Measurements from ENCODE around the gene PPP3R1.

PPP3R1 gene

DNA sequence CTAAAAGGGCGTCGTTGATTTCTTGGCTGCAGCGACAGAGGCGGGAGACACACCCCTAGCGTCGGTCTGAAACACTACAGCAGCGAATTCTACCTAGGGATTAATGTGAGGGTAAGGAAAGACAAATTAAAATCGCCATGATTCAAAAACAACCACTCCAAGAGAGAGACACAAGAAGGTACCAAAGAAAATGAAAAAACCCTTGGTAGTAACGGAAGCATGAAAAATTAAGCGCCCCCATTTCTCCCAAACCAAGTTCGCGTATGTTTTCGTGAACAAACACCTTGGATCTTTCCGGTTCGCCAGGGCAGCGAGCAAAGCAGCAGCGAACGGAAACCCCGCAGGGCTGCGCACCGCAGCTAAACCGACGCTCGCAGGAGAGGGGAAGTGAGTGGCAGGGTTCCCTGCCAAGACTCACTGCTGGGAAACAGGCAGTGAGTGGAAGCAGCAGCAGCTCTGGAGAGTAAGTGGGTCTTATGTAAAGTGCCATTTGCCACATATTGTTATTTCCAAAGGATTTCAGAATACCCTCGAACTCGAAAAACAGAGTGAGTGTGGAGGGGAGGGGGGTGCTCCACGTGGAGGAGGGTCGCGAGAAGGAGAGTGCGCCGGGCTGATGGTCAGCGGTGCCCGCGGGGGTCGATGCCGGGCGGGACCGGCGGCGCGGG is 1.0 kb downstream of the PPP3R1 start:
- peak overlapping the region; percentile 75 to 88 for H3K4me3 ChIP-seq
- no peaks in the 10 kb centered on the region for H3K36me3 ChIP-seq
- TF ChIP-seq, protein P1, sequence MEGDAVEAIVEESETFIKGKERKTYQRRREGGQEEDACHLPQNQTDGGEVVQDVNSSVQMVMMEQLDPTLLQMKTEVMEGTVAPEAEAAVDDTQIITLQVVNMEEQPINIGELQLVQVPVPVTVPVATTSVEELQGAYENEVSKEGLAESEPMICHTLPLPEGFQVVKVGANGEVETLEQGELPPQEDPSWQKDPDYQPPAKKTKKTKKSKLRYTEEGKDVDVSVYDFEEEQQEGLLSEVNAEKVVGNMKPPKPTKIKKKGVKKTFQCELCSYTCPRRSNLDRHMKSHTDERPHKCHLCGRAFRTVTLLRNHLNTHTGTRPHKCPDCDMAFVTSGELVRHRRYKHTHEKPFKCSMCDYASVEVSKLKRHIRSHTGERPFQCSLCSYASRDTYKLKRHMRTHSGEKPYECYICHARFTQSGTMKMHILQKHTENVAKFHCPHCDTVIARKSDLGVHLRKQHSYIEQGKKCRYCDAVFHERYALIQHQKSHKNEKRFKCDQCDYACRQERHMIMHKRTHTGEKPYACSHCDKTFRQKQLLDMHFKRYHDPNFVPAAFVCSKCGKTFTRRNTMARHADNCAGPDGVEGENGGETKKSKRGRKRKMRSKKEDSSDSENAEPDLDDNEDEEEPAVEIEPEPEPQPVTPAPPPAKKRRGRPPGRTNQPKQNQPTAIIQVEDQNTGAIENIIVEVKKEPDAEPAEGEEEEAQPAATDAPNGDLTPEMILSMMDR (IDR thresholded peaks at IDR 0.05): peak; percentile 68 to 73
- intact Hi-C loops (cut with DNase I; ENCODE audit: low total_unique reads): no loop called here
- H3K9me3 ChIP-seq: no peaks in the 10 kb centered on the region
- peak; percentile 65 to 77 for DNase-seq
- H3K27me3 ChIP-seq: no peaks in the 10 kb centered on the region
- peaks cover 0 to 51% (median 34%) of the 10 kb centered on the region in 4 donors for H3K4me1 ChIP-seq
- peak overlapping the region; percentile 94 to 96 for H3K27ac ChIP-seq

DNA sequence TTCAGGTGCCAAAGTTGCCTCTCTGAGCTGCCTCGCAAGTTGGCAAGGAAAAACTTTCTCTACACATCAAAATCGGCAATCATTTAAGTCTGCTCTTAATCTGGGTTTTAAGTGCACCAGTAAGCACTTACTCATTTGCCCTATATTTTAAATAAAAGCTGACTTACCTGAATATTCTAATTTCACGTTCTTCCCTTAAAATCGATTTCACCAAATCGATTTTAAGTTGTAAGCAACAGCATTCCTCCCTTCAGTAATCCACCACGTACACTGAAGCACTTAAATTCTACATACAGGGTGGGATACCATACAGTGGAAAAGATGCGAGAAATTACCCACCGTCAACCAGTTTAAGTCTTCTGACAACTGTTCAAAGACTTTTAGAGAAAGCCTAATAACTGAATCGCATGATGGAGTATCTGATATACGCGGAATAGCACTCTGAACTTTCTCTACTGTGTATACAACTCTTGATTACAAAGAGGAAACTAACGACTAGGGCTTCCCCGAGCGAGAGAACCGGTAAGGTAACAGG is 1.6 kb downstream of the PPP3R1 start:
- H3K9me3 ChIP-seq: no peaks in the 10 kb centered on the region
- intact Hi-C loops (cut with DNase I; ENCODE audit: low total_unique reads): no loop called here
- no peak for DNase-seq
- H3K27ac ChIP-seq: peak overlapping the region; percentile 94 to 96
- no peaks in the 10 kb centered on the region for H3K36me3 ChIP-seq
- peaks cover 0 to 57% (median 34%) of the 10 kb centered on the region in 4 donors for H3K4me1 ChIP-seq
- TF ChIP-seq, protein P1 (IDR thresholded peaks at IDR 0.05): no peak
- H3K4me3 ChIP-seq: peak overlapping the region; percentile 75 to 88
- H3K27me3 ChIP-seq: no peaks in the 10 kb centered on the region

DNA sequence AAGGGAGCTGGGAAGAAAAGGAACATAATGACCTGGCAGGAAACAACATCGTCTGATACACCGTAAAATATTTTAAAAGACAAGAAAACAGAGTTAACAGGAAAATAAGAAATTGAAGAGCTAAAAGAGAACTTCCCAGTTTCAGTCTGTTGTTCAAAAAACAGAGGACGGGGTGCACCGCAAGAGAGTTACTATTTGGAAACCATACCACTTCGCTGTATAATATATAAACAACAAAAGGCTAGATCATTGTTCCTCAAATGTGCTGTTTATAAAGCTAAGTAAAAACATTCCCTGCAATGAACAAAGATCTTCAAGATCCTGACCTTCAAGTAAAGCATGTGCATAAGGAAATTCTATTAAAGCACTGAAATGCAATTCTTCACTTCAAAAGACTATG is 2.1 kb downstream of the PPP3R1 start:
- TF ChIP-seq, protein P1 (IDR thresholded peaks at IDR 0.05): no peak
- intact Hi-C loops (cut with DNase I; ENCODE audit: low total_unique reads): no loop called here
- H3K27ac ChIP-seq: peak overlapping the region; percentile 94 to 96

DNA sequence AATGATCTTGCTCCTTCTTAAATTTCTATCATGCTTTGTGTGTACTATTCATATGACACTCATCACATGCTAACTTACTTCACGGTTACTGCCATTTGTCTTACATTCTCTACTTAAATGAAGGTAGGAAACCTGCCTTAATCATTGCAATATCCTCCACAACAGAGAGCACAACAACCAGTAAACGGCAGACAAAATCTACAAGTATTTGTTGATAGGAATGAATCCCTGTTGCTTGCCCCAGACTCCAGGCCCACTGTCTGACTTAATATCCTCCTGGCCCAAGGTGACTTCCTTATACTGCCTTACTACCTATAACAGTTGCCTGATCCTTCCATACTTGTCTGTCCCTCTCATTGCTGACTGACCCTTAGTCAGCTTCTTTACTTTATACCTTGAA is 3.5 kb downstream of the PPP3R1 start:
- intact Hi-C loops (cut with DNase I; ENCODE audit: low total_unique reads): loop anchor here (5.0 kb wide), 1 partner anchor 52 kb away; no protein-coding TSS in a partner anchor
- H3K9me3 ChIP-seq: no peaks in the 10 kb centered on the region
- H3K27ac ChIP-seq: no peak overlapping the region
- H3K4me1 ChIP-seq: peaks cover 0 to 69% (median 38%) of the 10 kb centered on the region in 4 donors
- H3K4me3 ChIP-seq: no peak overlapping the region
- no peak for DNase-seq
- no peaks in the 10 kb centered on the region for H3K27me3 ChIP-seq
- TF ChIP-seq, protein P1 (IDR thresholded peaks at IDR 0.05): no peak
- H3K36me3 ChIP-seq: no peaks in the 10 kb centered on the region

More for the DNA sequence above, 2.1 kb downstream of the PPP3R1 start:
- no peak for DNase-seq
- peak overlapping the region; percentile 75 to 88 for H3K4me3 ChIP-seq
- no peaks in the 10 kb centered on the region for H3K36me3 ChIP-seq
- no peaks in the 10 kb centered on the region for H3K9me3 ChIP-seq
- H3K27me3 ChIP-seq: no peaks in the 10 kb centered on the region
- H3K4me1 ChIP-seq: peaks cover 0 to 62% (median 36%) of the 10 kb centered on the region in 4 donors

DNA sequence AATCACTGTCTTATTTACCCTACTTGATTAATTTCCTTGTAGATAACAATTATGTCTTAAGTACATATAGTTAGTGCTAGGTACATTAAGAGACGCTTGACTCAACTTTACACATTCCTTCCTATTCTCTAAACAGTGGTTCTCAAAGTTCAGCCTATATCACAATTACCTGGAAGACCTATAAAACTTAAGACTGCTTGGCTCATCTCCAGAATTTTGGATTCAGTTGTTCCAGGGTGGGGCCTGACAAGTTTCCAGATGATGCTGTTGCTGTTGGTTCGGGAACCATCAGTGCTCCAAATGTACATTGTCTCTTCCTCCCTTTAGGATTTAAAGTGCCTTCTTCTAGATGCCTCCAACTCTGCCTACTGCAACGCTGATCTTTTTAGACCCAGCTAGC is 4.0 kb downstream of the PPP3R1 start:
- H3K9me3 ChIP-seq: no peaks in the 10 kb centered on the region
- TF ChIP-seq, protein P1 (IDR thresholded peaks at IDR 0.05): no peak
- DNase-seq: no peak
- H3K27ac ChIP-seq: no peak overlapping the region
- peaks cover 0 to 68% (median 38%) of the 10 kb centered on the region in 4 donors for H3K4me1 ChIP-seq
- intact Hi-C loops (cut with DNase I; ENCODE audit: low total_unique reads): loop anchor here (5.0 kb wide), 1 partner anchor 51 kb away; no protein-coding TSS in a partner anchor
- no peak overlapping the region for H3K4me3 ChIP-seq
- no peaks in the 10 kb centered on the region for H3K27me3 ChIP-seq
- H3K36me3 ChIP-seq: no peaks in the 10 kb centered on the region
